Psoas muscle (tissue), 8 donors: ENCODE results near the gene CFAP97D1. TPM values are rescaled to one million over a fixed set of nuclear protein-coding genes. Genes with fewer than 3 reads are reported as not detected.

Source experiments
- ATAC-seq, 4 donors: fragments of 200-7000 bp; cut with Tn5 transposase; one replicate each; pipeline ENCODE4 v1.9.1; 2020; ENCODE audit warnings: moderate library complexity in 3 of 4, mild to moderate bottlenecking in 2 of 4
- DNase-seq, 2 donors: peaks; one replicate each; pipeline ENCODE4 v3.0.0-alpha.2; 2020
- H3K27ac ChIP-seq: fragments of 200-600 bp; one replicate; pipeline ENCODE4 v1.8.0; 2022
- H3K27me3 ChIP-seq, 3 donors: fragments of 200-600 bp in 1 of 3; one replicate each; pipeline versions ENCODE4 v1.6.1 to v1.8.0; 2013 to 2022; ENCODE audit warnings: low read length in 2 of 3, mild to moderate bottlenecking in 2 of 3, moderate library complexity in 1 of 3; ENCODE audit not compliant: insufficient read depth in 3 of 3
- H3K36me3 ChIP-seq, 2 donors: fragments of 200-600 bp in 1 of 2; one replicate each; pipeline versions ENCODE4 v1.6.1 to v1.8.0; 2013 to 2022; ENCODE audit warnings: low read depth in 1 of 2, mild to moderate bottlenecking in 1 of 2, moderate library complexity in 1 of 2; ENCODE audit not compliant: insufficient read depth in 1 of 2
- H3K4me1 ChIP-seq: fragments of 200-600 bp; one replicate; pipeline ENCODE4 v1.8.0; 2022
- H3K4me3 ChIP-seq: fragments of 200-600 bp; one replicate; pipeline ENCODE4 v1.8.0; 2022; ENCODE audit warnings: mild to moderate bottlenecking
- H3K9me3 ChIP-seq: fragments of 200-600 bp; one replicate; pipeline ENCODE4 v1.8.0; 2022
- CTCF ChIP-seq: fragments of 200-600 bp; IDR thresholded peaks from one replicate; pipeline ENCODE4 v1.8.0; 2022; ENCODE audit warnings: antibody characterized with exemption
- WGBS, 3 donors: extraction: QIAGEN DNeasy Blood & Tissue Kit; methylation state at CpG; one replicate each; pipeline versions ENCODE4 v1.1.6 to v1.1.7; 2013; 5-methylcytosine and 5-hydroxymethylcytosine counted together
- intact Hi-C, 2 donors: fragments of 100-400 bp; cut with DNase I; formaldehyde crosslinking; loops; one replicate each; pipeline versions ENCODE4 v1.11.0 to v1.14.2; 2022
- polyA plus RNA-seq, 3 donors: library from polyadenylated mRNA; stranded (reverse); fragments of 200-250 nt; gene quantifications; one replicate each; pipeline ENCODE4 v1.2.3, GENCODE V29; 2013
- total RNA-seq, 4 donors: library from RNA; stranded (reverse); fragmentation: NEBNext Ultra II Directional in 2 of 4; extraction: Animal tissue kit (Norgen Biotek cat#: 25700) in 2 of 4; gene quantifications; one replicate each; pipeline versions ENCODE4 v1.2.1 to v1.2.4, GENCODE V29; 2021 to 2023
- donor health status: healthy with polysubstance abuse.
- donor health status: DM: no; HTN: no; CAD: no; lungs with moderate emphysema.
- donor health status: Bipolar disorder and iron deficiency.
- donor health status: healthy.
- donor health status: DM: yes; HTN: yes; CAD: no.
- donor health status: DM: no; HTN: no; CAD: no.
- donor health status: DM: no; HTN: no; CAD: no.
- donor health status: DM: yes; HTN: yes; CAD: no.

CFAP97D1 gene
- total and polyA plus RNA-seq, 7 donors = 0.01 to 0.17 TPM; not detected in 5

- intact Hi-C loops = no loop called here
- no peak overlapping the region for H3K27ac ChIP-seq
- ATAC-seq (no peak), DNase-seq (no peak)
- no peaks in the 10 kb centered on the region for H3K9me3 ChIP-seq
- no peaks in the 10 kb centered on the region for H3K4me1 ChIP-seq
- WGBS, 3 donors = 95 to 99% (median 95%) methylated on average over 9 of the region's 9 CpGs
- H3K36me3 ChIP-seq = peaks cover 0 to 36% of the 10 kb centered on the region in 2 donors
- H3K27me3 ChIP-seq = no peaks in the 10 kb centered on the region
- TF ChIP-seq CTCF = no peak
- no peak overlapping the region for H3K4me3 ChIP-seq
Observed at GRCh38 chr17:43827596-43827995, 47.4 kb downstream of the CFAP97D1 start.

- Histone ChIP-seq H3K27ac (no peak overlapping the region), H3K27me3 (peaks cover 0 to 2% (median 0%) of the 10 kb centered on the region in 3 donors), H3K9me3 (no peaks in the 10 kb centered on the region), H3K36me3 (peaks cover 0 to 36% of the 10 kb centered on the region in 2 donors), H3K4me1 (peaks cover 4% of the 10 kb centered on the region), H3K4me3 (no peak overlapping the region)
- intact Hi-C loops = loop anchor here in 1 of 2 donors (5.0 kb wide), 1 partner anchor 47 kb away; the partner anchor contains the start of gene CFAP97D1
- no peak for DNase-seq
- WGBS, 3 donors = 91 to 95% (median 93%) methylated on average over 11 to 14 of the region's 14 CpGs
- no peak for ATAC-seq
- TF ChIP-seq CTCF = no peak
Observed at GRCh38 chr17:43829738-43830137, 49.5 kb downstream of the CFAP97D1 start.

- H3K4me3 ChIP-seq = no peak overlapping the region
- H3K36me3 ChIP-seq = peaks cover 0 to 31% of the 10 kb centered on the region in 2 donors
- H3K27ac ChIP-seq = no peak overlapping the region
- H3K27me3 ChIP-seq = peaks cover 0 to 2% (median 0%) of the 10 kb centered on the region in 3 donors
- no peak for TF ChIP-seq CTCF
- WGBS, 3 donors = 93 to 98% (median 95%) methylated on average over 7 of the region's 7 CpGs
- H3K4me1 ChIP-seq = peaks cover 4% of the 10 kb centered on the region
- H3K9me3 ChIP-seq = no peaks in the 10 kb centered on the region
- no peak for DNase-seq
- no peak for ATAC-seq
- intact Hi-C loops = loop anchor here in 1 of 2 donors (5.0 kb wide), 1 partner anchor 48 kb away; the partner anchor contains the start of gene CFAP97D1
Observed at GRCh38 chr17:43830510-43831140, 50.4 kb downstream of the CFAP97D1 start.

GRCh38 chr17:43831633-43832032, 51.4 kb downstream of the CFAP97D1 start:
- Histone ChIP-seq H3K27me3 (peaks cover 0 to 2% (median 0%) of the 10 kb centered on the region in 3 donors), H3K9me3 (no peaks in the 10 kb centered on the region), H3K36me3 (peaks cover 0 to 30% of the 10 kb centered on the region in 2 donors), H3K4me3 (no peak overlapping the region), H3K4me1 (peaks cover 4% of the 10 kb centered on the region), H3K27ac (no peak overlapping the region)
- intact Hi-C loops = loop anchor here in 1 of 2 donors (5.0 kb wide), 1 partner anchor 49 kb away; the partner anchor contains the start of gene CFAP97D1
- ATAC-seq (no peak), DNase-seq (no peak)
- 71 to 89% (median 77%) methylated on average over 8 of the region's 8 CpGs for WGBS, 3 donors
- no peak for TF ChIP-seq CTCF
